ENCODE results near the gene SNX25.
"Not testable (repeated sequence)": the region's sequence is repeated elsewhere in the genome, so short reads cannot be mapped to it uniquely, and the experiment has no call there.

The SNX25 gene

DNA sequence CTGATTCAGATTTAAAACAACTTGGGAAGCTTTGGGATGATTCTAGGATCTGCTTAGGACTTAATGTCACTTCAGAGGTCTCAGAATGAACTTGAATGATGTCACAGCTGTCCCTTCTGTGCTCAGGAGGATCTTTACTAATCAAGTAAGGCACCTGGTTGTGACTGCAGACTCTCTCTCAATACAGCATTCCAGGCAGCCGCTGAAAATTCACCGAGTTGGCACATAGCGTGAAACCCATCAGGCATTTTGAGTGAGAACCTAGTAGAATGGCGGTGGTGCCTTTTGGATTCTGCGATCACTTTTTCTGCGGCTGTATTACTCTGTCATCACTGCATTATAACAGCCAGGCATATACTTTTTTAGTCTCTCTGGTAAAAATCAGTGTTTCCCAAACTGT, 16.5 kb downstream of the SNX25 start:
- no peak for DNase-seq
- in situ Hi-C loops (cut with MboI; ENCODE audit: low pct_unique_long_range_greater_than_20kb, low sequenced_read_pairs), result no loop called here

DNA sequence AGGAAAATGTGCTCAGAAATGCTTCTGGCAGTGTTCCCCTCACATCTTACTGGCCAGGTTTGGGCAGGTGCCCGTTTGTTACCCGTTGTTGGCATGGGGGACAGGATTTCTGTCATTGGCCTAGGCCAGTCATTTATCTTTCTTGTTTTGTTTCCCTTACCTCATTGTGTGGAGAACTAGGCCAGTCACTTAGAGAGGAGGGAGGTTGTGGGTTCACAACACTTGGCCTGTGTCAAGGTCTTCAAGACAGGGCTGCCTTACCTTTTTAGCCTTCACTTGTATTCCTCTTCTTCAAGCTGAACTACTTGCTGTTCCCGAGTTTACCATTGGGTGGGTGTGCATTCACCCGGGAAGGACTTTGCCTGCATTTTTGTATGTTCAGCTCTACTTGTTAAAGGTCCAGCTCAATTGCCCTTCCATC, 17.7 kb downstream of the SNX25 start:
- in situ Hi-C loops (cut with MboI; ENCODE audit: low pct_unique_long_range_greater_than_20kb, low sequenced_read_pairs), result no loop called here

GRCh38 chr4:185227713-185228278, 18.4 kb downstream of the SNX25 start:
- in situ Hi-C loops (cut with MboI; ENCODE audit: low pct_unique_long_range_greater_than_20kb, low sequenced_read_pairs), result no loop called here
- no peak for DNase-seq

More for the DNA sequence above, 17.7 kb downstream of the SNX25 start:
- DNase-seq, result no peak

GRCh38 chr4:185229021-185229818, 19.8 kb downstream of the SNX25 start:
- in situ Hi-C loops (cut with MboI; ENCODE audit: low pct_unique_long_range_greater_than_20kb, low sequenced_read_pairs), result no loop called here
- no peak for DNase-seq

DNA sequence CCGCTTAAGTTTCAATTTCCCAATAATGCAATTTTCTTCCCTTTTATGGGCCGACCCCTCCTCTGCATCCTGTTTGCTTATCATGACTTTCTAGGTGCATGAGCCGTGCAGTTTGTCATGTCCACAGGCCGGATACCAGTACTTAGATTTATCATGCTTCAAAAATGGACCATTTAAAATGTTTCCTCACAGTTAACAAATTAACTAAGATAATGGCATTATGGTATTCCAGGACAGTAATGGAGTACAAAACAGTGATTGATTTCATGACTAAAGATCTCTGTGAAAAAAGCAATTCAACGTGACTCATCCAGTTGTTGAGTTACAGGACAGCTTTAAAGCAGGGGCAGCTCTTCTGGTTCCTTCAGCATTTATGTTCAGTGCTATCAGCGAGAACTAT, 23.0 kb downstream of the SNX25 start:
- in situ Hi-C loops (cut with MboI; ENCODE audit: low pct_unique_long_range_greater_than_20kb, low sequenced_read_pairs), result no loop called here
- no peak for DNase-seq

- in situ Hi-C loops (cut with MboI; ENCODE audit: low pct_unique_long_range_greater_than_20kb, low sequenced_read_pairs), result no loop called here
- DNase-seq, result no peak
Measured at GRCh38 chr4:185235119-185235842, 25.9 kb downstream of the SNX25 start.

DNA sequence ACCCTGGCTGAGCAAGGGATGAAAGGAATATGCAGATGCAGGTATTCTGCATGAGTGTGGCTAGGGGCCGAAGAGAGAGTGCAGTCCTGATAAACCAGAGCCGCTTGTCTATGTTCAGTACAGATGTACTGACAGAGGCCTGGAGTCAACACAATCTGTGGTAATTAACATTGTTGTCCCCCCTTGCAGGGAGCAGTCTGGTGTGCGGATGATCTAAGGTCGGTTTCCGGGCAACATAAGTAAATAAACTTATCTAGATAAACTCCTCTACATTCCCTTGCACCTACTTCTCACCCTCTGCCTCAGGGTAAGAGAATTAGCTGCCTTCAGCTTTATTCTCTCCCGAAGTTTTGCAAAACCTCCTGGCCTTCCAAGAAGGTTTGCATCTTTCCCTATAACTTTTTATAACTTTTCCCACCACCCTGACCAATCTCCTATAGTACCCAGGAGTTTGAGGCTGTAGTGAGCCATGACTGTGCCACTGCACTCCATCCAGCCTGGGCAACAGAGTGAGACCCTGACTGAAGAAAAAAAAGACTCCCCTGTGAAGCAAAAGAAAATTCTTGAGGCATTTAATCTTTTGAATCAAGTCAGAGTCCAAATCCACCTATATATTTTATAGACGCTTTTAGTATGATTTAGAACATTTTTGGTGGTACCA, 26.6 kb downstream of the SNX25 start:
- DNase-seq, result no peak
- in situ Hi-C loops (cut with MboI; ENCODE audit: low pct_unique_long_range_greater_than_20kb, low sequenced_read_pairs), result no loop called here

DNA sequence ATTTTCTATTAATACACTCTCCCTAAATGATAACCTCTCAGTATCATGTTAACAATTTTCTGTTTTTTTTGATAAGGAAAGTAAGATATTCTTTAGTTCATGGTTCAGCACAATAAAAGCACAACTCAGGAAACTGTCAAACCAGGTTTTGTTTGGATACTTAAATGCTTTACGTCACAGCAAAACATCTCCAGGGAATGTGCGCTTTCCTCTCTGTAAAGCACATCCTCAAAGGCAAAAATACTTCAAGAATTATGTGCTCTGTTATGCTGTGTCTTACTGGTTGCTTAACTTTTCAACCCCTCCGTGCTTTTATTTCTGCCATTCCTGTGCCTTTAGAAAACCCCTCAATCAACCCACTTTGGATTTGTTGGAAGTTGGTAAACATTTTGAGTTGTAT, 27.8 kb downstream of the SNX25 start:
- DNase-seq, result no peak
- in situ Hi-C loops (cut with MboI; ENCODE audit: low pct_unique_long_range_greater_than_20kb, low sequenced_read_pairs), result no loop called here

DNA sequence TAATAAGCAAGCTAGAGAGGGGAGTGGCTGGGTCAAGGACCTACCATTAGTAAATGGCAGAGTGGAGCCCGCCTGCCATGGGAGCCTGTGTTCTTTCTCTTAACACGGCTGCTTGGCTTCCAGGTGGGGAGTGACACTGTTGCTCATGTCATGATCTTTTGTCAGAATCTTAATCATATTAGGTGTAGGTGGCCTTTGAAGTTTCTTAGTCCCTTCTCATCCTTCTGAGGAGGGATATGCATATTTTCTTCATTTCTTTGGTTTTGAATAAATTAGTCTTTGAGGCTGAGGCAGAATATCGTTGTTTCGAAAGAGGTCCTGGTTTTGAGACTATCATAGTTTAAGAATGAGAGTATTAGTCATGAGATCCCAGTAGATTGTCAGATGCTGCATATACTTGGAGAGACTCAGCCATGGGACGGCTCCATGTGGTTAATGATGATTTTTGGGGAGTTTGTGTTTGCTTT, 28.9 kb downstream of the SNX25 start:
- no peak for DNase-seq
- in situ Hi-C loops (cut with MboI; ENCODE audit: low pct_unique_long_range_greater_than_20kb, low sequenced_read_pairs), result no loop called here

- in situ Hi-C loops (cut with MboI; ENCODE audit: low pct_unique_long_range_greater_than_20kb, low sequenced_read_pairs), result no loop called here
- no peak for DNase-seq
Measured at GRCh38 chr4:185238750-185239149, 29.4 kb downstream of the SNX25 start.

- in situ Hi-C loops (cut with MboI; ENCODE audit: low pct_unique_long_range_greater_than_20kb, low sequenced_read_pairs), result not testable (repeated sequence)
Measured at GRCh38 chr4:185240486-185240885, 31.1 kb downstream of the SNX25 start.

DNA sequence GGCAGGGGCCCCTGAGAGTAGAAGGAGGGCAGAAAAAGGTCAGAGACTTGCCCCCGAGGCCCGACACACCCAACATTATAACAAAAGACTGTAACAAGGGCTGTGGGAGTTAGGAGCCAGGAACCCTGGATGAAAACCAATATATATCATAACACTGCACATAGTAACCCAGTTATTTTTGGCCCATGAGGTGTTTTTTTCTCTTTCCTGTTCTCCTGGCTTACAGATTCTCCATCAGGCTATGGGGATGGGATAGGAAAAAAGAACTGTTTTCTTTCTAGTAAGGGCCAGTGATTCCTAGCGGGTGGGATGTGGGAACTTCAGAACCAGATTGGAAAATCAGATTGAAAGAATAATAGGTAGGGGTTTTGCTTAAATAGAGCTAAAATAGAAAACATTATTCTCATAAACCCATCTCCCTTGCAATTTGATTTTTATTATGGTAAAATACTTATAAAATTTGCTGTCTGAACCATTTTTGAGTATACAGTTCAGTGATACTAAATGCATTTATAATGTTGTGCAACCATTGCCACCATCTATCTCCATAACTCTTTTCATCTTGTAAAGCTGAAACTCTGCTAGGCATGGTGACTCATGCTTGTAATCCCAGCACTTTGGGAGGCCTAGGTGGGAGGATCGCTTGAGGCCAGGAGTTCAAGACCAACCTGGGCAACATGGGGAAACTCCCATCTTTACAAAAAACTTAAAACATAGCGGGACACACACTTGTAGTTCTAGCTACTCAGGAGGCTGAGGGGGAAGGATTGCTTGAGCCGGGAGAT, 33.5 kb downstream of the SNX25 start:
- no peak for DNase-seq
- in situ Hi-C loops (cut with MboI; ENCODE audit: low pct_unique_long_range_greater_than_20kb, low sequenced_read_pairs), result no loop called here

More at GRCh38 chr4:185240486-185240885, 31.1 kb downstream of the SNX25 start:
- DNase-seq, result not testable (repeated sequence)

DNA sequence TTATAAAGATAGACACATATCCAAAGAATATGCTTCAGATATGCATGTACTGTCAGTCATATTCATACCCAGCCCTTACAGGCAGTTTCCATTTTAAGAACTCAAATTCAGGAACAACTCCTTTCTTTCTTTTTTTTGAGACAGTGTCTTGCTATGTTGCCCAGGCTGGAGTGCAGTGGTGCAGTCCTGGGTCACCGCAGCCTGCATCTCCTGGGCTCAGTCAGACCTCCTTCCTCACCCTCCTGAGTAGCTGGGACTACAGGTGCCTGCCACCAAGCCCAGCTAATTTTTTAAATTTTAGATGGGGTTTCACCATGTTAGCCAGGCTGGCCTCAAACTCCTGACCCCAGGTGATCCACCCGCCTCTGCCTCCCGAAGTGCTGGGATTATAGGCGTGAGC, 34.5 kb downstream of the SNX25 start:
- no peak for DNase-seq
- in situ Hi-C loops (cut with MboI; ENCODE audit: low pct_unique_long_range_greater_than_20kb, low sequenced_read_pairs), result no loop called here

- no peak for DNase-seq
- in situ Hi-C loops (cut with MboI; ENCODE audit: low pct_unique_long_range_greater_than_20kb, low sequenced_read_pairs), result no loop called here
Measured at GRCh38 chr4:185244763-185245162, 35.4 kb downstream of the SNX25 start.

DNA sequence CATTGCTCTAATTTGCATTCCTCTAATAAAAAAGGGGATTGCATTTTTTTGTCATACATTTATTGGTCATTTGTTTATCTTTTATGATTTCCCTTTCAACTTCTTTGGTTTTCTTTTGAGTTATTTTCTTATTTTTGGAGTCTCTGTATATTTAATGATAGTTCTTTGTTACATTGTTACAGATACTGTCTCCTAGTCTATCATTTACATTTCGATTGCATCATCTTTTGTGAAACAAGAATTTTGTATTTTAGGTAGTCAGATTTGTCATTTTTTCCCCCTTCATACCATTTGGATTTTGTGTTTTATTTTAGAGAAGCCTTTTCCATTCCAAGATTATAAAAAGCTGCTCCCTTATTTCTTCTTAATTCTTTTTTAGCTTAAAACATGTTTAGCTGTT, 37.1 kb downstream of the SNX25 start:
- in situ Hi-C loops (cut with MboI; ENCODE audit: low pct_unique_long_range_greater_than_20kb, low sequenced_read_pairs), result no loop called here
- DNase-seq, result no peak

DNA sequence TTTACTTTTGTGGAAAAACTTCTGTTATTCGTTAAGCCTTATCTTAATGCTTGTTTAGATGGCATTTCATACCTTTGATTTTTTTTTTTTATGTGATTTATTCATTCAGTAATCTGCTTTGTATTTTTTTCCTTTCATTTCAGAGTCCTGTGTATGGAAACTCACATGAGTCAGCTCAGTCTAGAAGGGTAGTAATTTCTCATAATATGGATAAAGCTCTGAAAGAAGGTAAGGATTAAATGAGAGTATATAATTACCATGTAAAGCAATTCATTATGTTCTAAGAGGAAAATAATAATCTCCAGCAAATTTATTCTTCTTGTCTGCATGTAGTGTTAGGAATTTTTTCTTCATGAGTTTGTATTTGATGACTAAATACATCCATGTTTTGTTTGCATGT, 37.8 kb downstream of the SNX25 start:
- DNase-seq, result no peak
- in situ Hi-C loops (cut with MboI; ENCODE audit: low pct_unique_long_range_greater_than_20kb, low sequenced_read_pairs), result no loop called here

DNA sequence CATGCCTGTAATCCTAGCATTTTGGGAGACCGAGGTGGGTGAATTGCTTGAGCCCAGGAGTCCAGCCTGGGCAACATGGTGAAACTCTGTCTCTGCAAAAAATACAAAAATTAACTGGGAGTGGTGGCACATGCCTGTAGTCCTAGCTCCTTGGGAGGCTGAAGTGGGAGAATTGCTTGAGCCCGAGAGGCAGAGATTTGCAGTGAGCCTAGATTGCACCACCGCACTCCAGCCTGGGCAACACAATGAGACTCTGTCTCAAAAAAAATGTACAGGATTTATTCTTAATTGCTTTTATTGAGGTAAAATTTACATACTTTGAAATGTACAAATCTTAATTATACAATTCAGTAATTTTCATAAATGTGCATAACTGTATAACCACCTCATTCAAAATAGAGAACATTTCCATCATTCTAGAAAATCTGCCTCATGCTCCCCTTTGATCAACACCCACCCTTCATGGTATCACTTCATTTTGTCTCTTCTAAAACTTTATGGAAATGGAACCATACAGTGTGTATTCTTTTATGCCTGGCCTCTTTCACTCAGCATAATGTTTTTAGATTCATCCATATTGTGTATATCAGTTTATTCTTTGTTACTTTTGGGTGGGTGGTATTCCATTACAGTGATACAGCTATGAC, 39.1 kb downstream of the SNX25 start:
- in situ Hi-C loops (cut with MboI; ENCODE audit: low pct_unique_long_range_greater_than_20kb, low sequenced_read_pairs), result no loop called here
- no peak for DNase-seq

DNA sequence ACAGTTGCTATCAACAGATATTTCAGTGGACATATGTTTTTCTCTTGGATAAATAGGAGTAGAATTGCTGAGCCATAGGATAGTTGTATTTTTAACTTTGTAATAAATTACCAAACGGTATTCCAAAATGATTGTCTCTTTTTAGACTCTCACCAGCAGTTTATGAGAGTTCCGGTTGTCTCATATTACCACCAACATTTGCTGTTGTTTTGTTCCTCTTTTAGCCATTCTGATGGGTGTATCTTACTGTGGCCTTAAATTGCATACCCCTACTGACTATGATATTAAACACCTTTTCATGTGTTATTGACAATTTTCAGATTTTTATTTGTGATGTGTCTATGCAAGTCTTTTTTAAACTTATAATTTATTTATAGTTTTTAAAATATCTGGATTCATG, 39.7 kb downstream of the SNX25 start:
- in situ Hi-C loops (cut with MboI; ENCODE audit: low pct_unique_long_range_greater_than_20kb, low sequenced_read_pairs), result no loop called here
- DNase-seq, result peak; percentile 52
